ENCODE data around the gene KPNB1.

The KPNB1 gene

GRCh38 chr17:47696717-47697642 is 47.3 kb downstream of the KPNB1 start:
- DNase-seq: no peak

DNA sequence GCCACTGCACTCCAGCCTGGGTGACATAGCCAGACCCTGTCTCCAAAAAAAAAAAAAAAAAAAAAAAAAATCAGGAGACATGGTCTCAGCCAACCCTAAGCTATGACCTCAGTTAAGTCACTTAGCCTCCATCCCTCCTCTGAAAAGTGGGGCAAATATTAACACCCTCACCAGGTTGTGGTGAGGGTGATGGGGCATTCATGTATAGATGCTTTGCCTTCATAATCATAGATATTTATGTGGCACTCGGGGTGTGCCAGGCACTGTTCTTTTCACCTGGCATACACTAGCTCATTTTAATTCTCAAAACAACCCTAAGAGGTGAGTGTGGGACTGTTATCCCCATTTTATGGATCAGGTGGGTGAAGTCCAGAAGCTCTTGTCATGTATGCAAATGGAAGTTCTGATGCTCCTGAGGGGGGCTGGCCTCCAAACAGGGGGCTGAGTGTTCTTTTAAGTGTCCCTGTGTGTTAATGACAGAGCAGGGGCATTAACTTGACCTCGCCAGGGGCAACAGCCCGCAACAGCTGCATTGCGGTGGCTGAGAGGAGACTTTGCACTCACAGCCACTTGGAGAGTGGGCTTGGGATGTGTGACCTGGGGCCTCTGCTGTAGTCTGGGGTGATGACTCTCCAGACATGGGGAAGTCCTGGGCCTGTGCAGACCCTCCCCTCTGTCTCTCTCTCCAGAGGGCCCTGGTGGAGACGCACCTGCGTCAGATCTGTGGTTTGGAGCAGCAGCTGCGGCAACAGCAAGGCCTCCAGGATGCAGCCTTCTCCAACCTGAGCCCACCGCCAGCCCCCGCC is 48.4 kb downstream of the KPNB1 start:
- no peak for DNase-seq

- DNase-seq: peak in 46 of 58 donors; percentile 8 to 66 (median 38)
Measured at GRCh38 chr17:47698749-47699535, 49.2 kb downstream of the KPNB1 start.

DNA sequence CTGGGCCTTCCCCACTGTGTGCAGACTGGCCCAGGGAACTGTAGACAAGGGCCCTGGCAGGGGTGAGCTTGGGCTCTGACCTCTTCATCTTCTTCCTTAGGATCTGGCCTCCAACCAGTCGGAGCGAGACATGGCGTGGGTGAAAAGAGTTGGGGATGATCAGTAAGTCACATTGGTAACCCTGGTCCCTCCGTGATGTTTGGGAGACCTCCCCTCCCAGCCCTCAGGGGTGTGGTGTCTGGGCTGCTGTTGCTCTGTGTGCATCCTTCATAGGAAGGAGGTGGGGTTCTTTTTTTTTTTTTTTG is 49.8 kb downstream of the KPNB1 start:
- no peak for DNase-seq

DNA sequence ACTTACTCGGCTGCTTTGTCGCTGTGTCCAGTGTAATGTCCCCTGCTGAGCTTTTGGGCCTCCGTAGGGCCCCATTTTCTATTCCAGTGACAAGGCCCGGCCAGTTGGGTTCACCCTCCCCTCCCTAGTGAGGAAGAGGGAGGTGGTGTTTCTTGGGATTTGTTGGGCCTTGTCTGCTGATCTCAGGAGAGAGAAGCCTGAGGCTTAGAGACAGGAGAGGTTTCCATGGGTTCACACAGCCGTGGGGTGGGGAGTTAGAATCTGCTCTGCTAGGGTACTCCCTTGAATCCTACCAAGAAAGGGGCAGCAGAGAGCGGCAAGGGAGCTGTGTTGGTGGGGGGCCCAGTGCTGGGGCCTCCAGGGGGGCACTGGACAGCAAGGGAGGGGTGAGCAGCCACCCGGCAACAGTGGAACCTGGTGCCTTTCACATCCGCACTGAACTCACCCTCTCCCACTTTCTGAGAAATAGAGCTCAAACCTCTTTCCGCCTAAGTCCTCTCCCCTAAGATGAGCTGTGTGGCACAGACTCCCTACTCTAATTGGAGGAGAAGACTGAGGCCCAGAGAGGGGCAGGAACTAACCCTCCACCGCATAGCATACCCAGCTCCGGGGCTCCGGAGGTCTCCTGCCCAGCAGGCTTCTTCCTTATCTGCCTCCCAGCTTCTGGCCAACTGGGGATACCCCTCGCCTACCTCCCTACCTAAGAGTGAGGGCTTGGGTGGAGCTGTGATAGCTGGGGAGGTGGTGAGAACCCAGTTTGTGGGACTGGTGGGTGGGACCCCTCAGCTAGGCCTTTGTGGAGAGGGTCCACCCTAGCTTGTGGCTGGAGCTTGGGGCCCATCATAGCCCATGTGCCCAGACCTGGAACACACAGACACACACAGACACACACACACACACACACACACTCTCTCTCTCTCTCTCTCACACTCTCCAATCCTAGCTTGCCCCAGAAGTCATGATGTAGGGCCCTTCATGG is 51.0 kb downstream of the KPNB1 start:
- DNase-seq: no peak

DNA sequence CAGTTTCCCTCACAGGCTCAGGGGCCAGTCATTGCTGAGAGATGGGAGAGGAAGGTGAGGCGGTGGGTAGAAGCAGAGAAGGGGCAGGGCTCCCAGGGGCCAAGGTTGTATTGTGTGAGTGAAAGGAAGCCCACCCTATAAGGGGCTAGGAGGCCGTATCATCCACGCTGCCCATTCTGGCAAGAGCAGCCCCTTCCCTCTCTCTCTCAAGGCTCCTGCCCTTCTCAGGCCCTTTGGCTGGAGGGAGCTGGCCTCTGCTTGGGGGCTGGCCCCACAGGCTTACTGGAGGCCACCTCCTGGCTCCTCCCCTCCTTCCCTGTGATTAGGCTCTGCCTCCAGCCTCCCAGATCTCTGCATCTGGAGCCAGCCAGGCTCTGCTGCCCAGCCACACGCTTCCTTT is 51.9 kb downstream of the KPNB1 start:
- DNase-seq: no peak

DNA sequence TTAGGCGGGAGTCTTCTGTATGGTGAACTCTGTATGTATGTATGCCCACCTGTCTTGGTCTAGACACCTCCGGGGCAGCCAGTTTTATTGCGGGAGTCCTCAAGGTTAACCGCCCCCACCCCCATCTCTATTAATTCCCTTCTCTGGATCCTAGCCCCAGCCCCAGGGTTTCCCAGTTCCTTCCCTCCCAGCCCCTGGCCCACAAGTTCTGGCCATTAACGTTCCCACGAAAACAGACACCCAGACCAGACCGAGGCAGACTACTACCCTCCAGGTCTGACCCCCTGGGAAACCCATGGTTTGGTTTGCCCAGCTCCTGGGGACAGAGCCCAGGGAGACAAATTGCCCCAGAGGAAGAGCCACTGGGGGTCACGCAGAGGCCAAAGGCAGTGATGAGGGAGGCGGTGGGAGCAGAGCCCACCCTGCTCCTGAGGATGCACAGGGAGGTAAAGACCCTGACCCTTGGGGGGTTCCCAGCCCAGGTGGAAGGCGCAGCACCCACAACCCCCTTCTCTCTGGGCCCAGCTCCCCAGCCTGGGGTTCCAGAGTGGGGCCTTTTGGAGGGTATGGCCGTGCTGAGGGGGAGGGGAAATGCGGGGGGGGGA is 52.8 kb downstream of the KPNB1 start:
- no peak for DNase-seq

DNA sequence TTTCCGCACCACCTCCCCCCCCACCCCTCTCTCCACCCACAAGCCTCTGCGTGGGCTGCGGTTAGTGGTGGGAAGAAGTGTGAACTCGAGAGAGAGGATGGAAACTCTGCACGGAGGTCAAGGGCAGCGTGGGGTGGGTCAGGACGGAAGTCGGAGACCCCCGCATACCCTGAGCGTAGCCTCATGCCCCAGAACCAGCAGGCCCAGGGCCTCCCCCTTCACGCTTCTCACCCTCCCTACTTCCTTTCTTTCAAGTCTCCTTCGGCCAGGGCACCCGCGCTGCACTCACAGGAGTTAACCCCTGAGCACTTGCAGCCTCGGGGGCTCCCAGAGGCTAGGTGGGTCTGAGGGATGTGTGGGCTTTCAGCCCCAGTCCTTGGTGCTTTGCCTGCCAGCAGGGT is 53.5 kb downstream of the KPNB1 start:
- no peak for DNase-seq

GRCh38 chr17:47703671-47704070 is 54.0 kb downstream of the KPNB1 start:
- DNase-seq: no peak

DNA sequence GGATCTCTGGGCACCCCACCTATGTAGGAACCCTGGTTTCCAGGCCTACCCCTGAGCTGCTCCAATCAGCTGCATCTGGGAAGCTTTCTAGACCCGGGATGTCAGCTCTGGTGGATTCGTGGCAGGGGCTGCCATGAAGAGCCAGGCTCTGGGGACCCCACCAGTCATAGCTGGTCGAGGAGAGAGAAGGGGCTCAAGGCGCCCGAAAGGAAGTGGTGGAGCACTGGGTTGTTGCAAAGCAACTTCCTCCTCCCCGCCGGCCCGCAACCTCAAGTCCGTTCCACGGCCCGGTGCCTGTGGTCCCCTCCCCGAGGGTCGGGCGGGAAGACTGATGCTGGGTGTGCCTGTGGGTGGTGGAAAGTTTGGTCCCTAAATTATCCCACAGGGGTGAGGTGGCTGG is 54.4 kb downstream of the KPNB1 start:
- DNase-seq: no peak

DNA sequence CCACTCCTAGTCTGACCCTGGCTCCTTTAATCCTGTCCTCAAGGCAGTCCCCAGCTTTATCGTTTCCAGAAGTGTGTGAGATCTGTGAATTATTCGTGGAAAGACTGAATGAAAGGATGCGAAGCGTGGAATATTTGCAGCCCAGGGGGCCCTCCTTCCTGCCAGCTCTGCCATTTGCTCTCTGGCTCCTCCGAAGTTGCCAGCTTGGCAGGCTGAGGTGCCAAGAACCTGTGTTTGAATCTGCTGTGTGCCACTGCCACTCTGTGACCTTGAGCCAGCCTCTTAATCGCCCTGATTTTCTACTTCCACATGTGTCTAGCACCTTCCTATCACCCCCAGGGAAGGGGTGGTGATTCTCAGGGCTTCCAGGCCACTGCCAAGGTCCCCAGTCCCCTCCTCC is 55.0 kb downstream of the KPNB1 start:
- no peak for DNase-seq

GRCh38 chr17:47705536-47706530 is 56.1 kb downstream of the KPNB1 start:
- no peak for DNase-seq

- peak in 25 of 58 donors; percentile 11 to 88 (median 43) for DNase-seq
Measured at GRCh38 chr17:47707056-47707804, 57.5 kb downstream of the KPNB1 start.

DNA sequence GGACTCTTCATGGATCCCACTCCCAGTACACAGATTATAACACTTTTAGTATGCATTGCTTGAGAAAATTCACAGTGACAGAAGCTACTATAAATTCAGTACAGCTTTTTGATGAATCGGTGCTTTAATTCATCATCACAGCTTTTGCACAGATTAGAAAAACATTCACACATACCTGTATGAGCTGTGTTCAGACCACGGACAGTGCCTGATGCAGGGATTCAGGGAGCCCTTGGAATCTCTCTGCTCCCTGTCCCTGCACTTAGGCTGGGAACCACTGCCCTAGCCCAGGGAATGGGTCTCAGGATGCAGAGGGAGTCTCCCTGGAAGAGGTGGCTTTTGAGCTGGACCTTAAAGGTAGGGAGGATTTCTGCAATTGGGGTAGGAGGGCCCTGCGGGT is 58.2 kb downstream of the KPNB1 start:
- no peak for DNase-seq

GRCh38 chr17:47708312-47708863 is 58.7 kb downstream of the KPNB1 start:
- DNase-seq: no peak

DNA sequence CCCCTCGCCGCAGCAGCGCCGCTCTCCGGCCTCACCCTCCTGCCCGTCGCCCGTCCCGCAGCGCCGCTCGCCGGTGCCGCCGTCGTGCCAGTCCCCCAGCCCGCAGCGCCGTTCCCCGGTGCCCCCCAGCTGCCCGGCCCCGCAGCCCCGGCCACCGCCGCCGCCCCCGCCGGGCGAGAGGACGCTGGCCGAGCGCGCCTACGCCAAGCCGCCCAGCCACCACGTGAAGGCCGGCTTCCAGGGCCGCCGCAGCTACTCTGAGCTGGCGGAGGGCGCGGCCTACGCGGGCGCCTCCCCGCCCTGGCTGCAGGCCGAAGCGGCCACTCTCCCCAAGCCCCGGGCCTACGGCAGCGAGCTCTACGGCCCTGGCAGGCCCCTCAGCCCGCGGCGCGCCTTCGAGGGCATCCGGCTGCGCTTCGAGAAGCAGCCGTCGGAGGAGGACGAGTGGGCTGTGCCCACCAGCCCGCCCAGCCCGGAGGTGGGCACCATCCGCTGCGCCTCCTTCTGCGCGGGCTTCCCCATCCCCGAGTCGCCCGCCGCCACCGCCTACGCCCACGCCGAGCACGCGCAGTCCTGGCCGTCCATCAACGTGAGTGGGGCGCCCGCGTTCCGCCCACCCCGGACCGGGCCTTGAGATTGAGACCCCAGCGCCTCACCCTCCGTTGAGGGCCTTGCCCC is 59.3 kb downstream of the KPNB1 start:
- DNase-seq: peak in 10 of 58 donors; percentile 4 to 58 (median 30)

DNA sequence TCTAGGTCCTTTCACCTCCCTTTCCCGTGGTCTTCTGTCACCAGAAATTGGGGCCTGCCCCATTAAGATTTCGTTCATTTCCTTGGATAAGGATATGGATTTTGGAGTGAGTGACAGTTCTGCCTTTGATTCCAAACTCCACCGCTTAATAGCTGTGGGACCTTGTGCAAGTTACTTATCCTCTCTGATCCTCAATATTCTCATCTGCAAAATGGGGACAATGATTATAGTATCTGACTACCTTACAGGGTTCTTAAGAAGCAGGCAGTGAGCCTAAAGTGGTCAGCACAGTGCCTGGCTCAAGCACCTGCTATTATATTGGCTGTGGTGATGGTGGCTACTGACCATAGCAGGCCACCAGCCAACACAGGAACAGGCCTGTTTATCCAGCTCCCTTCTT is 59.9 kb downstream of the KPNB1 start:
- no peak for DNase-seq

All from anterior cingulate cortex (tissue), 58 donors.